Cortex of kidney (tissue), 1 donor: ENCODE data around the gene CACNA1I.
"Not testable (repeated sequence)": the region's sequence is repeated elsewhere in the genome, so short reads cannot be mapped to it uniquely, and the experiment has no call there.

ENCODE experiments used
- DNase-seq: peaks from one replicate; lab custom pipeline; 2025; lab: John Stamatoyannopoulos, UW

The CACNA1I gene

GRCh38 chr22:39570665-39571064 is at the start of gene CACNA1I:
TSS of gene CACNA1I (plus strand) at chr22:39570753. CDS start at chr22:39570753, 0 bp downstream.
- DNase-seq, result no peak

- DNase-seq, result not testable (repeated sequence)
Observed at GRCh38 chr22:39521106-39521885, 49.3 kb upstream of the CACNA1I start.

- DNase-seq, result not testable (repeated sequence)
Observed at GRCh38 chr22:39522091-39522490, 48.5 kb upstream of the CACNA1I start.

GRCh38 chr22:39522567-39523300 is 47.8 kb upstream of the CACNA1I start:
- no peak for DNase-seq

- no peak for DNase-seq
Observed at GRCh38 chr22:39524089-39524752, 46.3 kb upstream of the CACNA1I start.

GRCh38 chr22:39524753-39525657 is 45.5 kb upstream of the CACNA1I start:
- DNase-seq, result no peak

GRCh38 chr22:39525658-39525975 is 44.9 kb upstream of the CACNA1I start:
- no peak for DNase-seq

- DNase-seq, result no peak
Observed at GRCh38 chr22:39526736-39527171, 43.8 kb upstream of the CACNA1I start.

- DNase-seq, result no peak
Observed at GRCh38 chr22:39527481-39527961, 43.0 kb upstream of the CACNA1I start.

- no peak for DNase-seq
Observed at GRCh38 chr22:39528080-39528661, 42.4 kb upstream of the CACNA1I start.

- DNase-seq, result no peak
Observed at GRCh38 chr22:39528681-39529486, 41.7 kb upstream of the CACNA1I start.

- no peak for DNase-seq
Observed at GRCh38 chr22:39529487-39529851, 41.1 kb upstream of the CACNA1I start.

- no peak for DNase-seq
Observed at GRCh38 chr22:39530116-39530515, 40.4 kb upstream of the CACNA1I start.

GRCh38 chr22:39530692-39531331 is 39.7 kb upstream of the CACNA1I start:
- DNase-seq, result no peak

- DNase-seq, result peak; percentile 48
Observed at GRCh38 chr22:39532215-39533073, 38.1 kb upstream of the CACNA1I start, which contains the start of gene RPS19BP1. TSS of gene RPS19BP1 (minus strand) at chr22:39532748. CDS start at chr22:39532738, 10 bp downstream.

- no peak for DNase-seq
Observed at GRCh38 chr22:39534092-39534506, 36.5 kb upstream of the CACNA1I start.

GRCh38 chr22:39534591-39535356 is 35.8 kb upstream of the CACNA1I start:
- no peak for DNase-seq

- DNase-seq, result no peak
Observed at GRCh38 chr22:39535357-39535725, 35.2 kb upstream of the CACNA1I start.
